Thyroid gland (tissue), 4 donors: ENCODE measurements around the gene CERS5.

ENCODE experiments used
- POLR2A ChIP-seq, 2 donors: fragments of 450-650 bp; IDR thresholded peaks; one replicate each; pipeline ENCODE4 v1.6.1; 2017; ENCODE audit warnings: antibody characterized with exemption in 2 of 2, mild to moderate bottlenecking in 2 of 2, moderate library complexity in 1 of 2
- TF ChIP-seq, protein P1 (sequence below), 6 experiments: fragments of 200-600 bp in 3 of 6; fragments of 450-650 bp in 3 of 6; sonication (generic) in 3 of 6; IDR thresholded peaks; one replicate each; pipeline ENCODE4 v1.5.1; 2016 to 2019; ENCODE audit warnings: antibody characterized with exemption in 6 of 6, mild to moderate bottlenecking in 2 of 6, inconsistent platforms in 1 of 6, moderate library complexity in 1 of 6

DNA sequence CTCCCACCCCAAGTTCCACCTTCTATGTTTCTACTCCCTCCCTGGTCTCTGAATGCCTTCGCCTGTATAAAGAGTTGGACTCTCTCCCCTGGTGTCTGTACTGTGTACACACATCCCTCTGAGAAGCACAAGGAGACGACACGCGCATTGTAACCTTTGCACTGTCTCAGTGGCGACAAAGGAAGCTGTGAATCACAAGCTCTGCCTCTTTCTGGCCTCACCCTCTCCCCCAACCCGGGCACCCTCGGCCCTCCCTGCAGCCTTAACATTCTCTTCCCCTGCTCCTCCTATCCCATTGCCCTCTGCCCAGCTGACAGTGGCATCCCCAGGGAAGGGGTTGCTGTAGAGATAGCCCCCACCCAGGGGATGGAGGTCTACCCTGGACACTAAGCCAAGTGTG, 84.5 kb downstream of the CERS5 start:
- TF ChIP-seq, protein P1, sequence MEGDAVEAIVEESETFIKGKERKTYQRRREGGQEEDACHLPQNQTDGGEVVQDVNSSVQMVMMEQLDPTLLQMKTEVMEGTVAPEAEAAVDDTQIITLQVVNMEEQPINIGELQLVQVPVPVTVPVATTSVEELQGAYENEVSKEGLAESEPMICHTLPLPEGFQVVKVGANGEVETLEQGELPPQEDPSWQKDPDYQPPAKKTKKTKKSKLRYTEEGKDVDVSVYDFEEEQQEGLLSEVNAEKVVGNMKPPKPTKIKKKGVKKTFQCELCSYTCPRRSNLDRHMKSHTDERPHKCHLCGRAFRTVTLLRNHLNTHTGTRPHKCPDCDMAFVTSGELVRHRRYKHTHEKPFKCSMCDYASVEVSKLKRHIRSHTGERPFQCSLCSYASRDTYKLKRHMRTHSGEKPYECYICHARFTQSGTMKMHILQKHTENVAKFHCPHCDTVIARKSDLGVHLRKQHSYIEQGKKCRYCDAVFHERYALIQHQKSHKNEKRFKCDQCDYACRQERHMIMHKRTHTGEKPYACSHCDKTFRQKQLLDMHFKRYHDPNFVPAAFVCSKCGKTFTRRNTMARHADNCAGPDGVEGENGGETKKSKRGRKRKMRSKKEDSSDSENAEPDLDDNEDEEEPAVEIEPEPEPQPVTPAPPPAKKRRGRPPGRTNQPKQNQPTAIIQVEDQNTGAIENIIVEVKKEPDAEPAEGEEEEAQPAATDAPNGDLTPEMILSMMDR (IDR thresholded peaks at IDR 0.05): no peak
- no peak for TF ChIP-seq POLR2A (IDR thresholded peaks at IDR 0.05)
